Embryonic facial prominence (tissue), 1 donor: ENCODE results near the gene BIVM.

Source experiments
- DNase-seq: peaks from one replicate; pipeline ENCODE4 v3.0.0-alpha.2; 2016; ENCODE audit errors: extremely low spot score

Gene BIVM

DNA sequence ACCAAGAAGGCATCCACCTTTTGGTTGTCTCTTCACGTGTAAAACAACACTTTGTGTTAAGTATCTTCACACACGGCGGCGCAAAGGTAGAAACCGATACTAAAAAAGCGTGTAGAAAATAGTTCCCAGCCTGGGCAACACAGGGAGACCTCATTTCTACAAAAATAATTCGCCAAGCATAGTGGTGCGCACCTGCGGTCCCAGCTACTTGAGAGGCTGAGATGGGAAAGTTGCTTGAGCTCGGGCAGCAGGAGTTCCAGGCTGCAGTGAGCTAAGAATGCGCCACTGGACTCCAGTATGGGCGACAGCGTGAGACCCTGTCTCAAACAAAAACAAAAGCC, 46.3 kb downstream of the BIVM start:
- DNase-seq, result no peak

DNA sequence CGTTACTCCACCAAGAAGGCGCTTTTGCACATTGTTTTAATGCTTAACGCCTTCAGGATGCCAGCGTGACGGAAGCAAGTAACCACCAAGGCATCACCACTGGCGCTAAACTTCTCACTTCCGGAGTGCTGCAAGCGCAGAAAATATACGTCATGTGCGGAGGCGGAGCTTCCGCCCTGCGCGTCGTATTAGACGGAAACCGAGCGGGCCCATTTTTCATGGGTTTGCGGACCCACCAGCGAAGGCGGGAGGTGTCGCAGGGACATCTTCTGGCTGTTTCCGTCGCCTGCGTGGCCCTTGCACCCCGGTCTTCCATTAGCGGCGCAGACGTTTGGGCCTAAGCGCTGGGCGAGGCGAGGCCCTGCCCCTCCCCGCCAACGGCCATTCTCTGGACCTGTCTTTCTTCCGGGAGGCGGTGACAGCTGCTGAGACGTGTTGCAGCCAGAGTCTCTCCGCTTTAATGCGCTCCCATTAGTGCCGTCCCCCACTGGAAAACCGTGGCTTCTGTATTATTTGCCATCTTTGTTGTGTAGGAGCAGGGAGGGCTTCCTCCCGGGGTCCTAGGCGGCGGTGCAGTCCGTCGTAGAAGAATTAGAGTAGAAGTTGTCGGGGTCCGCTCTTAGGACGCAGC, 46.8 kb downstream of the BIVM start, which contains the start of gene ERCC5:
TSS of gene ERCC5 (plus strand) at position 403 of the 631 bp plus-strand sequence. CDS start 235 bp downstream, outside the sequence.
- DNase-seq, result peak; percentile 87

DNA sequence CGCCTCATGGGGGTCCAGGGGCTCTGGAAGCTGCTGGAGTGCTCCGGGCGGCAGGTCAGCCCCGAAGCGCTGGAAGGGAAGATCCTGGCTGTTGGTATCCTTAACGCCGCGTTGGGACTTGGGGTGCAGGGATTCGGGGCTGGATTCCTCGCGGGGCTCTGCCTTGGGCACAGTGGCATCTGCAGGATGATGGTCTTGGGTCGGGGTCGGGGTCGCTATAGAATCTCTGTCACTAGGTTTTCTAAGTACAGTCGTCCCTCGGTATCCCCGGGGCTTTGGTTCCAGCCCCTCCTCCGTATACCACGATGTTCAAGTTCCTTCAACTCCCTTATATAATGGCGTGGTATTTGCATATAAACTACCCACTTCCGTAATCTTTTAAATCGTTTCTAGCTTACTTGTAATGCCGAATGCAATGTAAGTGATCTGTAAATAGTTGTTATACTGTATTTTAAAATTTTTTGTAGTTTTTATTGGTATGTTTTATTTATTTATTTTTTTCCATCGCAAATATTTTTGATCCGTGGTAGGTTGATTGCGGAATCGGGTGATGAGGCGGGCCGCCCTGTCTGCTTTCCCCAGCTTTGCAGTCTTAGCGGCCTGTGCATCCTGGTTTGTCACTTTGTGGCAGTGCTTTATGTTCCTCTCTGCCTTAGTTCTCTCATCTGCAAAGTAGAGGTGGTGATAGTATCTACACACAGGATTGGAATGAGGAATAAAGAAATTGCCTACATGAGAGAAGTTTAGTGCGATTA, 47.5 kb downstream of the BIVM start:
- DNase-seq, result no peak

DNA sequence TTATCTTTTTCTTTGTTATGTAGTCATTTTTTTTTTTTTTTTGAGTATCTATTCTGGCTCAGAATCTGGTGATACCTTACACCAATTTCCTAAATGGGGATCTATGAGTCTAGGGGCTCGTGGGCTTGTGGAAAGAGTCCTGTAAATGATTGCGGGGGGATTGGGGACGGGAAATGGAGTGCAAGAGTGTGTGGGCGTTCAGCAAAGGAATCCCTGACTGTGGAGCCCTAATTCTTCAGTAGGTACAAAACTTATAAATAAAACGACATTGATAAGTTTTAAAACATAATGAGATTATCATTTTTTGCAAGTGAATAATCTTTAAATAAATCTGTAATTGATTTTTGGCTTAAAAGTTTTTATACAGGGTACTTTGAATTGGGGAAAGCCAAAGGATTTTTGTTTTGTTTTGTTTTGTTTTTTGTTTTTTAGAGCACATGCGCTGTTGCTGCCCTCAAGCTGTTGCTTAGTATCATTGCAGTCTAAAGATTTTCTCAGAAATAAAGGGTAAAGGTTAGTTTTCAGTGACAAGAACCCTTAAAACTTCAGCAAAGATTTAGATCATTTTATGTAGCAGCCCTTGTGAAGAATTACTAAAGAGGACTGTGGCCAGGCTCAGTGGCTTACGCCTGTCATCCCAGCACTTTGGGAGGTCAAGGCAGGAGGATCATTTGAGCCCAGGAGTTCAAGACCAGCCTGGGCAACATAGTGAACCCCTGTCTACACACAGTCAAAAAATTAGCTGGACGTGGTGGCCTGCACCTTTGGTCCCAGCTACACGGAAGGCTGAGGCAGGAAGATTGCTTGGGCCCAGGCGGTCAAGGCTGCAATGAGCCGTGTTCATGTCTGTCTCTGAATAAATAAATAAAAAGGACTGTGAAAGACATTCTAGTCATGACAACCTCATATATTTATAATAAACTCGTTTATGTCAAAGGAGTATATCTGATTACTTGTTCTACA, 48.6 kb downstream of the BIVM start:
- DNase-seq, result no peak

DNA sequence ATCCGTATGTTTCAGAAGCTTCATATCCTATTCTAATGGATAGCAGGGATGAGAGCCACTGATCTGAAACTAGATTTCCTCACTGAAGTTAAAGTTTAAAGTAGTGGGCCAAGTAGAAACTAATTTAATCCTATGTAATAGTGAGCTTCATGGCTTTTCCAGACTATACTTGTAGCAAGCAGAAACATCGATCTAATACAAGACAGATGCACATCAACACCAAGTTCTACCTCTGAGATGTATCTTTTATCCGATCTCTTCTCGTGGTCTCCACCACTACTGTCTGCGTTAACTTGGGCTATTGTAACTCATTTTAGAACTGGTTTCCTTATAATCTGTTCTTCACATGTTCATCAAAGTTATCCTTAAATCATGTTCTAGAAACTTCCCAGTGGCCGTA, 50.0 kb downstream of the BIVM start:
- no peak for DNase-seq

DNA sequence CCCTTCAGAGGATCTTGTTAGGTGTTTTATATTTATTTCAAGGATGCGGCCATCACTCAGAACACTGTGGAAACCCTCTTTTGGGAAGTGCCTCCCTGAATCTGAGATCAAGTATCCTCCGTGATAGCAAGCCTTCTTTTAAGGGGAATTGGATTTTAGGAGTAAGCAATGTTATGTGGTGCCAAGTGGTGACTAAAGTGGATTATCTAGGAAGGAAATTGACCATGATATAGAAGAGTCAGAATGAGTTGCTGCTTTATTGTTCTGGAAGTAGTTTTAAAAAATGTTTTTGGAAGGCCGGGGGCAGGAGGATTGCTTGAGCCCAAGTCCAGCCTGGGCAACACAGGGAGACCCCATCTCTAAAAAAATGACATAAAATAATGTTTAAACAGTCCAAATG, 53.6 kb downstream of the BIVM start:
- no peak for DNase-seq

DNA sequence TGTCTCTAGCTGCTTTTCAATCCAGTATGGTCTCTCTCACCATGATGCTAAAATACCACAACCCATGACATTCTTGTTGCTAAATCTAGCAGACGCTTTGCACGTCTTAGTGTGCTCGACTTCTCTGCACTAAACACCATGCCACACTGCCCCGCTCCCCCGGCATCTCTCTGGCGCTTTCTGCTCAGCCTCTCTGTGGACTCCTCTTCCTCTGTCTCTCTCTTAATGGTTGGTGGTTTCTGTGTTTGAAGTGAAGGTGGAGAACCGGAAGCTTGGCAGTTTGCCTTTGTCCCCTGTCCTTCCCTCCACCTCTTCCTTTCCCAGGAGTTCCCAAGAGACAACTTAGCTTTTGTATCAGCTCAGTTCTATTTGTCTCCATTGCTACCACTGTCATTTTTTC, 55.8 kb downstream of the BIVM start:
- DNase-seq, result no peak

DNA sequence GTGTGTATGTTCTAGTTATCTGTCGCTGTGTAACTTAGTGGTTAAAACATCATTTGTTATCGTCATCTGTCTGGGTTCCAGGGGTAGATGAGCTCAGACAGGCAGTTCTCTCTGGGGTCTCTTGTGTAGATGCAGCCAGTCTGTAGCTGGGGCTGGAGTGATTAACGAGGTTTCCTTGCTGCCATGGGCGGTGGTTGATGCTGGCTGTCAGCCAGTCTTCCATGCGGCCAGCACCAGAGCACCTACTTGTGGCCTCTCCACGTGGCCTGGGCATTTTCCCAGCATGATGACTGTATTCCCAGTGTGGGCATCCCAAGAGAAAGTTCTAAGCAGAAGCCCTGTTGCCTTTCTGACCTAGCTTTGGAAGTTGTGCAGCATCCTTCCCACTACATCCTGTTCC, 57.6 kb downstream of the BIVM start:
- no peak for DNase-seq

DNA sequence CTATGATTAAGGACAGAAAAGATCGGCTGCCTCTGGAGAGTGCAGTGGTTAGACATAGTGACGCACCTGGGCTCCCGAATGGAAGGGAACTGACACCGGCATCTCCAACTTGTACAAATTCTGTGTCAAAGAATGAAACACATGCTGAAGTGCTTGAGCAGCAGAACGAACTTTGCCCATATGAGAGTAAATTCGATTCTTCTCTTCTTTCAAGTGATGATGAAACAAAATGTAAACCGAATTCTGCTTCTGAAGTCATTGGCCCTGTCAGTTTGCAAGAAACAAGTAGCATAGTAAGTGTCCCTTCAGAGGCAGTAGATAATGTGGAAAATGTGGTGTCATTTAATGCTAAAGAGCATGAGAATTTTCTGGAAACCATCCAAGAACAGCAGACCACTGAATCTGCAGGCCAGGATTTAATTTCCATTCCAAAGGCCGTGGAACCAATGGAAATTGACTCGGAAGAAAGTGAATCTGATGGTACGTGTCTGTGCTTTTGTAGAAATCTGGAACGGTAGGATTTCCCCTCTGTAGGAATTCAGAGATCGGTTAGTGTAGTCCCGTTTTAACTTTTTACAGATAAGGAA, 63.8 kb downstream of the BIVM start:
- no peak for DNase-seq

DNA sequence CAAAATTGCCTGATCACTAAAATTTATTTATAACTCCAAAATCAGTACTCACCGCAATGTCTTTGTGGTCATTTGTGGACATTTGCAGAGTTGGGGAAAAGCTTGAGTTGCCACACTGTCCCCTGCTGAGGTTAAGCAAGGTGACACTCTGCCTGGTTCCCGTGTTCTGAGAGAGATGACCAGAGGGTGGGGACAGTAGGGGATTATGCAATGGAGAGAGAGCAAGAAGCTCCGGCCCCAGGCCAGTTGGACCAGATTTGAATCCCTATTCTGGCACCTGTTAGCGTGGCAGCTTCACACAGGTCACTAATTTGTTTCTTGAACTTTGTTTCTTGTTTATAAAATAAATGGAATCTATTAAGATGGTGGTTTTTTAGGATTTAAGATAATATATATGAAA, 64.7 kb downstream of the BIVM start:
- DNase-seq, result no peak

DNA sequence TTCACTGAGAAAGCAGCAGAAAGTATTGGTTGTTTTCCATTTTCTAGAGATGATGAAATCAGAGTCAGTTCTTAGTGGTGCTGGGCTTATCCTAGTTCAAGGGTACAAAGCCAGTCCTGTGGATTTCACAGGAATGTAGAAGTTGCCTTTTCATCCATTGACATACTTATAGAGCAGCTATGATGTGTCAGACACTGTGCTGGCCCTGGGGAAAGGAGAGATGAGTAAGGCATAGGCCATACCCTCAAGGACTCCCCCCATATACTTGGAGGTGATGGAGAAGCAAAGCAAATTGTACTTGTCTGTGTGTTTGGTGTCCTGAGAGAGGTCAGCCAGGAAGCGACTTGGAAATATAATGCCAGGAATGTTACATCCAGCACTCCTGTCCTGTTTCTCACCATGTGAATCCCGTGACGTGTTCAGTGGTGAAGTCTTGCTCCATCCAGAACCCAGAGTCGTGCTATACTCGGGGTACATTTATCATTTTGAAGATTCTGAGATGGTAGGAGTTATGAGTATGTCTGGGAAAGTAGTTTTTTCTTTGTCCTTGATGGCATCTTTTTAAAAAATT, 69.5 kb downstream of the BIVM start:
- no peak for DNase-seq

DNA sequence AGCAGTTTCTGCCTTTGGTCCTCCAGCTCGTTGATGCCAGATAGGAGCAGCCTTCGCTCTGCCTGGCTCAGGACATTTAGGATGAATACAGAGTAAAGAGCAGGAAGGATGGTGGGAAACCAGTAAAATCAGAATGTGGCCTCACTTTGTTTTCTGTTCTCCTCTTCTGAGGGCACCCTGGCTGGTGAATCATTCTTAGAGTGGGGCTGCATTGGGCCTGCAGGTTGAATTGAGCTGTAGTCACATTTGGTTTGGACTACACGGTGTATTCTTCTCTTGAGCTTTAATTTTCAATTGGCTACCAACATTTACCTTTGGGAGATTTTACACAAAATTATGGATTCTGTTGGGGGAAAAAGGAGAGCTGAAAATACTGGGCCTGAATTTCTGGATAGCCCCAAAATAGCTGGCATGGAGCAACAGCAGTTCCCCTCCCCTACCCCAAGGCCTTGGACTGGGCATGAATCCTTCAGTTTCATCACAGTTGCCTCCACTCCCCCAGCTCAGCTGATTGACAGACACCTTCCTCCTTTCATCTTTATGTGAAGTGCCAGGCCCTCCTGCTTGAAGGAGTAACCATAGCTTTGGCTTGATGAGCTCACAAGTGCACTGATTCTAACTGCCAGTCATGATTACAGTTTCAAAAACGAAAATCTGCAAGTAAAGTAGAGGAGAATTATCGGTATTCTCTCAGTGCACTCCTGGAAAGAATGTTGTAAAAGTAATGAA, 71.2 kb downstream of the BIVM start:
- DNase-seq, result no peak

DNA sequence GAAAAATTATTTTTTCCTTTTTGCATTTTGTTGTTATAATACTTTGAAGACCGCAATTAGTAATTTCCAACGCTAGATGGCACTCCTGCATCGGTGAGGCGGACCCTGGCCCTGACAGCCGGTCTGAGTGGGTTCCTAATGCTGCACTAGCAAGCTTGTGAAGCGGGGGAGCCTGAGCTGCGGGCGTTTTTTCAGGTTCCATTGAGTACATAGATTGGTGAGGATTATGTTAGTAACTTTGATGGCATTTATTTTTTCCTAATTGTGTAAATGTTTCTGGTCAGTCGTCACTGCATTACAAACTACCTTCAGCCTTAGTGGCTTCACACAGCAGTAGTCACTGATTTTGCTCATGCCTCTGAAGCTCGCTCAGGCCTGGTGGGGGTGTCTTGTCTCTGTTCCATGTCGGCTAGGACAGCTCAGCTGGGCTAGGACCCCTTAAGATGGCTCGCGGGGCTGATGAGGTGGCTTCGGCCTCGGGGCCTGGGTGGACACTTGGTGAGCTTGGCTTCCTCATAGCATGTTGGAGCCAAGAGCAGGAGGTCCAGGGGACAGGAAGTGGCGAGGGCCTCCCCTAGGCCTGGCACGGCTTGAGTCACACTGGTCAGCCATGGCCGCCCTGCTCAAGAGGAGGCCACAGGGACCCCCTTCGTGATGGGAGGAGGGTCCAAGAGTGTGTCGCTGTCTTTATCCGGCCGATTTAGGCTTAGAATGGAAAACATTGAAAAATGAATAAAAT, 71.9 kb downstream of the BIVM start:
- peak; percentile 57 for DNase-seq

DNA sequence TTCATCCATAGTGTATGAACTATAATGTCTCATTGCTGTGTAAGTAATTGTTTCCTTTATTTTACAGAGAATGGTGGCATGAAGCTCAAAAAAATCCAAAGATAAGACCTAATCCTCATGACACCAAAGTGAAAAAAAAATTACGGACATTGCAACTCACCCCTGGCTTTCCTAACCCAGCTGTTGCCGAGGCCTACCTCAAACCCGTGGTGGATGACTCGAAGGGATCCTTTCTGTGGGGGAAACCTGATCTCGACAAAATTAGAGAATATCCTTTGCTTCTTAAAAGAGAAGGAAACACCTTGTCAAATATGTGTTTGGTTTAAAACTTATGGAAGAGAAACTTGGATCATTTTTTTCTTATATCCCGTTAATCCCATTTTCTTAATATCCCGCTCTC, 73.2 kb downstream of the BIVM start:
- no peak for DNase-seq

DNA sequence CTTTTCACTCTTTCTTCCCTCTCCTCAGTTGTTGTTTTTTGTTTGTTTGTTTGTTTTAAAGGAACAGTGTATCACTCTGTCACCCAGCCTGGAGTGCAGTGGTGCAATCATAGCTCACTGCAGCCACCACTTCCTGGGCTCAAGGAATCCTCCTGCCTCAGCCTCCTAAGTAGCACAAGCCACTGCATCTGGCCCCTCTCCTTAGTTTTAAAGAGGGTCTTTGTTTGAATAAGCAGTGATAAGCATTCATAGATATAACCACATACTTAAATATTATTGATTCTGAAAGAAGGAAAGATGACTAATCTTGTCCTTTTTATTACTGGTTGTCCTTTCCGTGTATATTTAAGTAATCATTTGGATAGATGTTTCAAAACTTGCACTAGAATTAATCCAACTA, 73.6 kb downstream of the BIVM start:
- no peak for DNase-seq

DNA sequence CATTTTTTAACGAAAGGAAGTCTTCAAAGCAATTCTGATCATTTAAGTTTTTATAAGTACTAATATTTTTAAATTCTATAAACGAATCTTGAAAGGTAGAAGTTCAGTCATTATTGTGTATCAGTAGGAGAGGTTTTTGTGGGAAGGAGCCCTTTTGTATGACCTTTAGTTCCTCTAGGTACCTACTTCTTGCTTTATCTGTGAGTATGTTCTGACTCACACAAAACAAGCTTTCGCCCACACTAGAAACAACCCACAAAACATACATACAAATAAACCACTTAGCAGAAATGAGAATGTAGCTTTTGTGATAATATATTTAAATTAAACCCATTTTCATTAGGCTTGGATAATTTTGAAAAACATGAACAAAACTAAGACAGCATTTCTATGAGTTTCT, 74.7 kb downstream of the BIVM start:
- DNase-seq, result no peak

DNA sequence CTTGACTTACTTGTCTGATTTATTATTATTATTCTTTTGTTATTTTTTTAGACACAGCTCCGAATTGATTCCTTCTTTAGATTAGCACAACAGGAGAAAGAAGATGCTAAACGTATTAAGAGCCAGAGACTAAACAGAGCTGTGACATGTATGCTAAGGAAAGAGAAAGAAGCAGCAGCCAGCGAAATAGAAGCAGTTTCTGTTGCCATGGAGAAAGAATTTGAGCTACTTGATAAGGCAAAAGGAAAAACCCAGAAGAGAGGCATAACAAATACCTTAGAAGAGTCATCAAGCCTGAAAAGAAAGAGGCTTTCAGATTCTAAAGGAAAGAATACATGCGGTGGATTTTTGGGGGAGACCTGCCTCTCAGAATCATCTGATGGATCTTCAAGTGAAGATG, 76.3 kb downstream of the BIVM start:
- DNase-seq, result no peak

DNA sequence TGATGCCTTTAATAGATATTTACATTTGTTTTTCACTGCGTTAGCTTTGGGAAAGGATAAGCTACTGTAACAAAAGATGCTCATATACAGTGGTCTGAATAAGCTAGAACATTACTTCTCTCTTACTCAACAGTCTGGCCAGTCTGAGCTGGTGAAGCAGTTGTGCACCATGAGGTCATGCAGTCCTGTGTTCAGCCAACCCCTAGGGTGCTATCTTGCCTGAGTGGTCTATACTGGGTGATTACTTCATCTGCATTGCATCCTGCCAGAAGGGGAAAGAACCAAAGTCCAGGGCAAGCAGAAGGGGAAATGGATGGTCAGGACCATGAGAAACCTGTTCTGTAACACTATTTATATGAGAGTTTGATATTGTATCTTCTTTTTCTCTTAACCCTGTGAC, 78.4 kb downstream of the BIVM start:
- no peak for DNase-seq

DNA sequence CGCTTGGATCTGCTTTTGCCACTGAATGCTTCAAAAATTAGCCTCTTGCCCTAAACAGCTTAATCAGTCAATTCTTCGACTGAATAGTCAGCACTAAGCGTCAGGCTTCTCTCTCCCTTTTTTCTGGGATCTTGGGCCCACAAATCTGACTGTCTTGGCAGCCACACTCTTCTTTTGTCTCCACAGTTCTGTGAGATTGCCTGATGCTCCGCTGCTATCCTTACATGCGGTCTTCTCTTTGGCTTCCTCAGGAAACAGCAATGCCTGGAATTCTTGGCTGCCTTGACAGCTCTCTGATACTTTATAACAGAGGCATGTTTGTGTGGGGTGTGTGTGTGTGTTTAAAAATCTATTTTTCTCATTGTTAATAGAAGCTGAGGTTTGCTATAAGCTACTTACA, 79.6 kb downstream of the BIVM start:
- DNase-seq, result no peak

DNA sequence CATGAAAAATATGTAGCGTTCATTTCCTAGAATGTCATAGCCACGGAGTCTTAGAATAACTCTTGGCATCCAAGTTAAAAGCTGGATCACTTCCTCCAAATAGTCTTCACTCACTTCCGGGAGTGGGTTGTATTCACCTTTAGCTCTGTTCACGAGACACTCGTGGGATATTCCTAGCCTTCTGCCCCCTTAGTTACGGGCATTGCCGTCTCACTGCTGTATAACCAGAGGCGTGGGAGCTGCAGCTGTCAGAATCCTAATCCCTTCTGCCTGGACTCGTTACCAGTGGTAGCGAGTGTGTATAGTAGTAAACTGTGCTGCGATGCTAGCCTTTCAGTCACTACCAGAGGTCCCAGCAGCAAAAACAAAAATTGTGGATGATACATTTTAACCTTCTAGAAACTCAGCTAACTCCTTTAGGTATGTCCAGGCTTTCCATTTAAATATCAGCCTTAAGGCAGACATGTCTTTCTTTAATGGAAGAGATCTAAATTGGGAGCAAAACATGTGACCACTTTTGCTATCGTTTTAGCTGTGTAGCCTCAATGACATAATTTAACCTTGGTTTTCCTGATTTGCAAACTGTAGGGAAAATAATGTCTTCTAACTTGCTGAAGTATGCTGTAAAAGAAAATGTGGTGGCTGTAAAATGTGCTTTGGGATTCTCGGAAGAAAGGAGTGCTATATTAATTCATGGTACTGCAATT, 81.0 kb downstream of the BIVM start:
- no peak for DNase-seq
